HEK293 (cell line): ENCODE data around the gene CNST.

Source experiments
- CTCF ChIA-PET: fragments of 350-600 bp; formaldehyde crosslinking; extraction: SDS; loops from one replicate; lab custom pipeline; 2021; ENCODE audit warnings: antibody characterized with exemption; lab: Yijun Ruan, JAX
- POLR2A ChIA-PET: fragments of 300-600 bp; formaldehyde crosslinking; extraction: SDS; loops from one replicate; lab custom pipeline; 2020; ENCODE audit warnings: antibody characterized with exemption, inconsistent platforms; lab: Yijun Ruan, JAX
- H3K27ac ChIP-seq: fragments of 200-500 bp; sonication (Bioruptor generic); 2 replicates; pipeline ENCODE4 v1.5.1; 2014; ENCODE audit warnings: low read depth, low read length, control low read depth, inconsistent platforms; ENCODE audit errors: extremely low read depth
- H3K36me3 ChIP-seq, 2 experiments: fragments of 200-500 bp in 1 of 2; sonication (Bioruptor generic) in 1 of 2; 1 replicate in 1 of 2; 2 replicates in 1 of 2; pipeline ENCODE4 v1.5.1; 2014 to 2017; ENCODE audit warnings: inconsistent platforms in 2 of 2, low read length in 2 of 2; ENCODE audit not compliant: control insufficient read depth in 2 of 2, insufficient read depth in 1 of 2
- H3K4me1 ChIP-seq: fragments of 200-500 bp; sonication (Bioruptor generic); 2 replicates; pipeline ENCODE4 v1.5.1; 2014; ENCODE audit warnings: mild to moderate bottlenecking, low read length, inconsistent platforms; ENCODE audit not compliant: control insufficient read depth, insufficient read depth
- H3K4me3 ChIP-seq: 2 replicates; pipeline ENCODE4 v1.5.1; 2011; ENCODE audit warnings: low read depth, mild to moderate bottlenecking, control low read depth, low read length, moderate library complexity
- H3K9me3 ChIP-seq: fragments of 200-500 bp; sonication (Bioruptor generic); 2 replicates; pipeline ENCODE4 v1.5.1; 2014; ENCODE audit warnings: low read depth, low read length, inconsistent platforms; ENCODE audit not compliant: control insufficient read depth, insufficient read depth
- BCL11A ChIP-seq: fragments of 450-650 bp; formaldehyde crosslinking; IDR thresholded peaks from 2 replicates; pipeline ENCODE4 v1.5.1; 2016; ENCODE audit warnings: low read depth, missing biosample characterization, missing genetic modification characterization
- GLI2 ChIP-seq: fragments of 450-650 bp; formaldehyde crosslinking; IDR thresholded peaks from 2 replicates; pipeline ENCODE4; 2017; ENCODE audit warnings: missing biosample characterization, missing genetic modification characterization, low read depth, borderline replicate concordance
- KLF8 ChIP-seq: fragments of 450-650 bp; formaldehyde crosslinking; IDR thresholded peaks from 2 replicates; pipeline ENCODE4 v1.5.1; 2016; ENCODE audit warnings: missing biosample characterization, missing genetic modification characterization
- MEIS1 ChIP-seq: sonication (generic); formaldehyde crosslinking; IDR thresholded peaks from 2 replicates; pipeline ENCODE4 v1.8.1; 2022; ENCODE audit warnings: missing genetic modification reagents, mild to moderate bottlenecking, borderline replicate concordance
- OSR2 ChIP-seq: fragments of 450-650 bp; formaldehyde crosslinking; IDR thresholded peaks from 2 replicates; pipeline ENCODE4 v1.5.1; 2016; ENCODE audit warnings: missing biosample characterization, missing genetic modification characterization
- OVOL3 ChIP-seq: fragments of 450-650 bp; formaldehyde crosslinking; IDR thresholded peaks from 2 replicates; pipeline ENCODE4 v1.5.1; 2016; ENCODE audit warnings: missing biosample characterization, missing genetic modification characterization
- TSHZ1 ChIP-seq: fragments of 450-650 bp; formaldehyde crosslinking; IDR thresholded peaks from 2 replicates; pipeline ENCODE4 v1.5.1; 2016; ENCODE audit warnings: missing biosample characterization, missing genetic modification characterization, borderline replicate concordance
- ZNF19 ChIP-seq: fragments of 450-650 bp; formaldehyde crosslinking; IDR thresholded peaks from 2 replicates; pipeline ENCODE4; 2016; ENCODE audit warnings: missing biosample characterization, missing genetic modification characterization, low read depth
- ZNF214 ChIP-seq: fragments of 450-650 bp; formaldehyde crosslinking; IDR thresholded peaks from 2 replicates; pipeline ENCODE4 v1.5.1; 2017; ENCODE audit warnings: missing biosample characterization, mild to moderate bottlenecking, missing genetic modification characterization, borderline replicate concordance
- ZNF292 ChIP-seq: fragments of 450-650 bp; formaldehyde crosslinking; IDR thresholded peaks from 2 replicates; pipeline ENCODE4 v1.5.1; 2016; ENCODE audit warnings: low read depth, missing biosample characterization, missing genetic modification characterization, borderline replicate concordance
- ZNF324 ChIP-seq: fragments of 450-650 bp; formaldehyde crosslinking; IDR thresholded peaks from 2 replicates; pipeline ENCODE4 v1.5.1; 2016; ENCODE audit warnings: missing biosample characterization, missing genetic modification characterization
- ZNF366 ChIP-seq: fragments of 450-650 bp; formaldehyde crosslinking; conservative IDR thresholded peaks from 2 replicates; pipeline ENCODE4 v1.5.1; 2016; ENCODE audit warnings: missing biosample characterization, missing genetic modification characterization
- ZNF423 ChIP-seq: fragments of 450-650 bp; formaldehyde crosslinking; IDR thresholded peaks from 2 replicates; pipeline ENCODE4 v1.5.1; 2016; ENCODE audit warnings: missing biosample characterization, missing genetic modification characterization
- ZNF510 ChIP-seq: fragments of 450-650 bp; formaldehyde crosslinking; IDR thresholded peaks from 2 replicates; pipeline ENCODE4 v1.5.1; 2018; ENCODE audit warnings: mild to moderate bottlenecking, missing genetic modification characterization, missing biosample characterization; ENCODE audit not compliant: insufficient replicate concordance
- ZNF513 ChIP-seq: fragments of 450-650 bp; IDR thresholded peaks from 2 replicates; pipeline ENCODE4 v1.5.1; 2018; ENCODE audit warnings: missing biosample characterization, missing genetic modification characterization
- ZNF558 ChIP-seq: fragments of 450-650 bp; formaldehyde crosslinking; IDR thresholded peaks from 2 replicates; pipeline ENCODE4 v1.5.1; 2016; ENCODE audit warnings: missing biosample characterization, missing genetic modification characterization
- ZNF596 ChIP-seq: fragments of 450-650 bp; IDR thresholded peaks from 2 replicates; pipeline ENCODE4 v1.5.0; 2018; ENCODE audit warnings: missing biosample characterization, mild to moderate bottlenecking, missing genetic modification characterization, moderate library complexity
- ZNF658 ChIP-seq: fragments of 450-650 bp; formaldehyde crosslinking; IDR thresholded peaks from 2 replicates; pipeline ENCODE4; 2016; ENCODE audit warnings: missing biosample characterization, missing genetic modification characterization
- ZNF707 ChIP-seq: fragments of 450-650 bp; formaldehyde crosslinking; IDR thresholded peaks from 2 replicates; pipeline ENCODE4 v1.5.1; 2016; ENCODE audit warnings: missing biosample characterization, missing genetic modification characterization
- ZNF792 ChIP-seq: fragments of 450-650 bp; formaldehyde crosslinking; IDR thresholded peaks from 2 replicates; pipeline ENCODE4 v1.5.1; 2016; ENCODE audit warnings: missing biosample characterization, missing genetic modification characterization
- ZNF837 ChIP-seq: fragments of 450-650 bp; formaldehyde crosslinking; IDR thresholded peaks from 2 replicates; pipeline ENCODE4 v1.5.1; 2016; ENCODE audit warnings: missing biosample characterization, missing genetic modification characterization
- TF ChIP-seq, protein P1 (sequence below): fragments of 450-650 bp; formaldehyde crosslinking; IDR thresholded peaks from 2 replicates; pipeline ENCODE4 v1.5.1; 2017; ENCODE audit warnings: missing biosample characterization, missing genetic modification characterization
- TF ChIP-seq, protein P2 (sequence below): fragments of 450-650 bp; formaldehyde crosslinking; IDR thresholded peaks from 2 replicates; pipeline ENCODE4 v1.5.1; 2016; ENCODE audit warnings: missing biosample characterization, missing genetic modification characterization
- TF ChIP-seq, protein P3 (sequence below): fragments of 450-650 bp; formaldehyde crosslinking; IDR thresholded peaks from 2 replicates; pipeline ENCODE4 v1.5.1; 2017; ENCODE audit warnings: missing biosample characterization, missing genetic modification characterization

CNST gene

GRCh38 chr1:246642719-246643118 lies 76.5 kb downstream of the CNST start:
- CTCF ChIA-PET = no interaction called here
- POLR2A ChIA-PET = no interaction called here

DNA sequence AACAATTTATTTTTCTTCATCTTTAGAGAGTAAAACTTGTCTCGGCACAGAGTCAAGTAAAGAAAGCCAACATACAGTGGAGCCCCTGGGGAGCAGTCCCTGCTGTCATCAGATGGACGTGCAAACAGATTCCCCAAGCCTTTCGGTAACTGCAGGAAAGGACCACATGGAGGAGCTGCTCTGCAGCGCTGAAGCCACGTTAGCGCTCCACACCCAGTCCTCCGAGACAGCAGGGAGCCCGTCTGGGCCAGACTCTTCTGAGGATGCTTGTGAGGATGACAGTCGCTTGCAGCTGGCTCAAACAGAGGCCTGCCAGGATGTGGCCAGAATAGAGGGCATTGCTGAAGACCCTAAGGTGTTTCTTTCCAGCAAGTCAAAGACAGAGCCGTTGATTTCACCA lies 80.9 kb downstream of the CNST start:
- no peak overlapping the region for H3K4me3 ChIP-seq
- no peaks in the 10 kb centered on the region for H3K4me1 ChIP-seq
- no peak overlapping the region for H3K27ac ChIP-seq
- peaks cover 0 to 16% of the 10 kb centered on the region in 2 experiments; a peak in 1 of 3 replicates for H3K36me3 ChIP-seq
- no peaks in the 10 kb centered on the region for H3K9me3 ChIP-seq
- CTCF ChIA-PET = no interaction called here
- TF ChIP-seq BCL11A (tag by site-specific recombination) (no peak), KLF8 (no peak), ZNF292 (no peak), ZNF423 (tag by site-specific recombination) (no peak), ZNF324 (tag by site-specific recombination) (no peak), ZNF658 (no peak), OSR2 (tag by site-specific recombination) (no peak), ZNF366 (tag by site-specific recombination) (no peak), GLI2 (tag by site-specific recombination) (no peak), OVOL3 (tag by site-specific recombination) (no peak), ZNF214 (tag by site-specific recombination) (no peak)
- TF ChIP-seq, protein P1, sequence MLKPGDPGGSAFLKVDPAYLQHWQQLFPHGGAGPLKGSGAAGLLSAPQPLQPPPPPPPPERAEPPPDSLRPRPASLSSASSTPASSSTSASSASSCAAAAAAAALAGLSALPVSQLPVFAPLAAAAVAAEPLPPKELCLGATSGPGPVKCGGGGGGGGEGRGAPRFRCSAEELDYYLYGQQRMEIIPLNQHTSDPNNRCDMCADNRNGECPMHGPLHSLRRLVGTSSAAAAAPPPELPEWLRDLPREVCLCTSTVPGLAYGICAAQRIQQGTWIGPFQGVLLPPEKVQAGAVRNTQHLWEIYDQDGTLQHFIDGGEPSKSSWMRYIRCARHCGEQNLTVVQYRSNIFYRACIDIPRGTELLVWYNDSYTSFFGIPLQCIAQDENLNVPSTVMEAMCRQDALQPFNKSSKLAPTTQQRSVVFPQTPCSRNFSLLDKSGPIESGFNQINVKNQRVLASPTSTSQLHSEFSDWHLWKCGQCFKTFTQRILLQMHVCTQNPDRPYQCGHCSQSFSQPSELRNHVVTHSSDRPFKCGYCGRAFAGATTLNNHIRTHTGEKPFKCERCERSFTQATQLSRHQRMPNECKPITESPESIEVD (tag by site-specific recombination) = no peak
- TF ChIP-seq, protein P2, sequence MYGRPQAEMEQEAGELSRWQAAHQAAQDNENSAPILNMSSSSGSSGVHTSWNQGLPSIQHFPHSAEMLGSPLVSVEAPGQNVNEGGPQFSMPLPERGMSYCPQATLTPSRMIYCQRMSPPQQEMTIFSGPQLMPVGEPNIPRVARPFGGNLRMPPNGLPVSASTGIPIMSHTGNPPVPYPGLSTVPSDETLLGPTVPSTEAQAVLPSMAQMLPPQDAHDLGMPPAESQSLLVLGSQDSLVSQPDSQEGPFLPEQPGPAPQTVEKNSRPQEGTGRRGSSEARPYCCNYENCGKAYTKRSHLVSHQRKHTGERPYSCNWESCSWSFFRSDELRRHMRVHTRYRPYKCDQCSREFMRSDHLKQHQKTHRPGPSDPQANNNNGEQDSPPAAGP (tag by site-specific recombination) = no peak
- TF ChIP-seq, protein P3, sequence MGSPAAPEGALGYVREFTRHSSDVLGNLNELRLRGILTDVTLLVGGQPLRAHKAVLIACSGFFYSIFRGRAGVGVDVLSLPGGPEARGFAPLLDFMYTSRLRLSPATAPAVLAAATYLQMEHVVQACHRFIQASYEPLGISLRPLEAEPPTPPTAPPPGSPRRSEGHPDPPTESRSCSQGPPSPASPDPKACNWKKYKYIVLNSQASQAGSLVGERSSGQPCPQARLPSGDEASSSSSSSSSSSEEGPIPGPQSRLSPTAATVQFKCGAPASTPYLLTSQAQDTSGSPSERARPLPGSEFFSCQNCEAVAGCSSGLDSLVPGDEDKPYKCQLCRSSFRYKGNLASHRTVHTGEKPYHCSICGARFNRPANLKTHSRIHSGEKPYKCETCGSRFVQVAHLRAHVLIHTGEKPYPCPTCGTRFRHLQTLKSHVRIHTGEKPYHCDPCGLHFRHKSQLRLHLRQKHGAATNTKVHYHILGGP (tag by site-specific recombination) = no peak
- POLR2A ChIA-PET = no interaction called here

More at GRCh38 chr1:246642719-246643118, 76.5 kb downstream of the CNST start:
- peak; percentile 70 for TF ChIP-seq ZNF513 (tag by site-specific recombination)
- no peak for TF ChIP-seq ZNF19
- Histone ChIP-seq H3K9me3 (no peaks in the 10 kb centered on the region), H3K36me3 (peaks cover 0 to 16% of the 10 kb centered on the region in 2 experiments; a peak in 1 of 3 replicates), H3K4me3 (no peak overlapping the region), H3K27ac (no peak overlapping the region), H3K4me1 (no peaks in the 10 kb centered on the region)

GRCh38 chr1:246647513-246647912 lies 81.3 kb downstream of the CNST start:
- CTCF ChIA-PET = interaction anchor here (0.8 kb wide), 1 partner anchor 1495 kb away, joined by 3 read pairs; no protein-coding TSS in a partner anchor
- no peak overlapping the region for H3K4me3 ChIP-seq
- no peak overlapping the region for H3K27ac ChIP-seq
- no peaks in the 10 kb centered on the region for H3K4me1 ChIP-seq
- peaks cover 0 to 16% of the 10 kb centered on the region in 2 experiments; a peak in 1 of 3 replicates for H3K36me3 ChIP-seq
- H3K9me3 ChIP-seq = no peaks in the 10 kb centered on the region
- POLR2A ChIA-PET = no interaction called here
- TF ChIP-seq ZNF510 (tag by site-specific recombination) (no peak), ZNF596 (tag by site-specific recombination) (no peak), ZNF837 (tag by site-specific recombination) (no peak), TSHZ1 (tag by site-specific recombination) (no peak), BCL11A (tag by site-specific recombination) (no peak), ZNF792 (no peak), MEIS1 (no peak), ZNF707 (tag by site-specific recombination) (no peak), ZNF558 (no peak)
